ENCODE results near the gene UBE2D1.

- TF ChIP-seq POLR2A (IDR thresholded peaks at IDR 0.05) (no peak), EP300 (IDR thresholded peaks at IDR 0.05) (no peak), CTCF (IDR thresholded peaks at IDR 0.05) (no peak)
These were observed 75.3 kb downstream of the UBE2D1 start for GRCh38 chr10:58409956-58410610.

Measured in sigmoid colon (tissue), 4 donors.